Lung (tissue), 12 donors: ENCODE results near the gene DENND1B. TPM values are rescaled to one million over a fixed set of nuclear protein-coding genes. Genes with fewer than 3 reads are reported as not detected.

Source experiments
- ATAC-seq: fragments of 200-7000 bp; cut with Tn5 transposase; one replicate; pipeline ENCODE4 v1.9.1; 2020; ENCODE audit warnings: moderate number of reproducible peaks; ENCODE audit not compliant: insufficient read depth, low FRiP score
- DNase-seq, 3 donors: peaks; one replicate each; pipeline ENCODE4 v3.0.0-alpha.2; 2013 to 2017
- H3K27ac ChIP-seq, 2 donors: one replicate each; pipeline ENCODE4 v1.5.1; 2013; ENCODE audit warnings: mild to moderate bottlenecking in 2 of 2, moderate library complexity in 2 of 2, control low read depth in 1 of 2, inconsistent platforms in 1 of 2, low read depth in 1 of 2, low read length in 1 of 2
- H3K27me3 ChIP-seq, 3 donors: one replicate each; pipeline ENCODE4 v1.5.1; 2013; ENCODE audit warnings: low read length in 2 of 3; ENCODE audit not compliant: control insufficient read depth in 3 of 3, insufficient read depth in 3 of 3
- H3K36me3 ChIP-seq, 4 donors: one replicate each; pipeline ENCODE4 v1.5.1; 2013; ENCODE audit warnings: low read length in 4 of 4, mild to moderate bottlenecking in 1 of 4, moderate library complexity in 1 of 4; ENCODE audit not compliant: control insufficient read depth in 4 of 4, insufficient read depth in 4 of 4
- H3K4me1 ChIP-seq, 5 donors: one replicate each; pipeline ENCODE4 v1.5.1; 2013; ENCODE audit warnings: low read length in 5 of 5, mild to moderate bottlenecking in 2 of 5, moderate library complexity in 1 of 5; ENCODE audit not compliant: control insufficient read depth in 5 of 5, insufficient read depth in 5 of 5
- H3K4me3 ChIP-seq: one replicate; pipeline ENCODE4 v1.5.1; 2013; ENCODE audit warnings: mild to moderate bottlenecking, control low read depth, moderate library complexity
- H3K9ac ChIP-seq, 2 donors: one replicate each; pipeline ENCODE4 v1.5.1; 2013; ENCODE audit warnings: low read length in 2 of 2, control low read depth in 1 of 2; ENCODE audit not compliant: insufficient read depth in 1 of 2
- H3K9me3 ChIP-seq, 4 donors: one replicate each; pipeline ENCODE4 v1.5.1; 2013; ENCODE audit warnings: low read length in 3 of 4, mild to moderate bottlenecking in 1 of 4, moderate library complexity in 1 of 4; ENCODE audit not compliant: control insufficient read depth in 4 of 4, insufficient read depth in 3 of 4
- CTCF ChIP-seq: IDR thresholded peaks from 2 replicates; pipeline ENCODE4 v1.5.1; 2012; ENCODE audit warnings: mild to moderate bottlenecking; ENCODE audit errors: control extremely low read depth, extremely low read depth
- WGBS, 2 donors: extraction: QIAGEN DNeasy Blood & Tissue Kit; methylation state at CpG; one replicate each; pipeline ENCODE4 v1.1.7; 2013; 5-methylcytosine and 5-hydroxymethylcytosine counted together
- polyA plus RNA-seq, 2 donors: library from polyadenylated mRNA; stranded (reverse); fragments of 200-250 nt; gene quantifications; one replicate each; pipeline ENCODE4 v1.2.1, GENCODE V29; 2013
- total RNA-seq, 2 donors: library from RNA; depleted of rRNA in 1 of 2; stranded (reverse); fragments of >200 nt in 1 of 2; gene quantifications; one replicate each; pipeline ENCODE4 v1.2.1, GENCODE V29; 2014 to 2021
- donor health status: control.
- donor health status: control.
- donor health status: Bipolar disorder and iron deficiency.
- donor health status: healthy.
- donor health status: DM: yes; HTN: yes; CAD: no.

Gene DENND1B
- total and polyA plus RNA-seq, 4 donors, result 2.7 to 41.0 (median 10.1) TPM

- ATAC-seq, result no peak
- TF ChIP-seq CTCF, result no peak
- WGBS, 2 donors, result 64 to 78% methylated on average over 4 of the region's 4 CpGs
These were observed 111.9 kb downstream of the DENND1B start for GRCh38 chr1:197663162-197663953.

GRCh38 chr1:197660389-197660788 is 114.9 kb downstream of the DENND1B start:
- Histone ChIP-seq H3K4me3 (no peak overlapping the region), H3K36me3 (no peaks in the 10 kb centered on the region), H3K9ac (no peak overlapping the region), H3K27ac (no peak overlapping the region), H3K9me3 (no peaks in the 10 kb centered on the region), H3K27me3 (no peaks in the 10 kb centered on the region), H3K4me1 (peaks cover 0 to 9% (median 2%) of the 10 kb centered on the region in 5 donors)
- ATAC-seq (no peak), DNase-seq (no peak)
- TF ChIP-seq CTCF, result no peak

More at GRCh38 chr1:197663162-197663953, 111.9 kb downstream of the DENND1B start:
- H3K4me3 ChIP-seq, result no peak overlapping the region
- no peaks in the 10 kb centered on the region for H3K36me3 ChIP-seq
- H3K27ac ChIP-seq, result no peak overlapping the region
- peak in 2 of 3 donors; percentile 41 to 46 for DNase-seq
- H3K4me1 ChIP-seq, result peaks cover 0 to 9% (median 2%) of the 10 kb centered on the region in 5 donors
- no peak overlapping the region for H3K9ac ChIP-seq
- H3K27me3 ChIP-seq, result no peaks in the 10 kb centered on the region
- no peaks in the 10 kb centered on the region for H3K9me3 ChIP-seq

- H3K27me3 ChIP-seq, result no peaks in the 10 kb centered on the region
- H3K9ac ChIP-seq, result no peak overlapping the region
- no peak overlapping the region for H3K27ac ChIP-seq
- H3K4me3 ChIP-seq, result no peak overlapping the region
- WGBS, 2 donors, result 45 to 67% methylated on average over 3 of the region's 3 CpGs
- ATAC-seq (no peak), DNase-seq (no peak)
- peaks cover 0 to 9% (median 2%) of the 10 kb centered on the region in 5 donors for H3K4me1 ChIP-seq
- no peaks in the 10 kb centered on the region for H3K9me3 ChIP-seq
- no peaks in the 10 kb centered on the region for H3K36me3 ChIP-seq
- TF ChIP-seq CTCF, result no peak
These were observed 116.1 kb downstream of the DENND1B start for GRCh38 chr1:197659171-197659570.
